Body of pancreas (tissue), 4 donors: ENCODE measurements around the gene NLRP1. TPM values are rescaled to one million over a fixed set of nuclear protein-coding genes. Genes with fewer than 3 reads are reported as not detected.

Experiments
- ATAC-seq: fragments of 150-250 bp; one replicate; pipeline ENCODE4 v1.9.1; 2016
- DNase-seq, 4 donors: peaks; one replicate each; pipeline ENCODE4 v3.0.0-alpha.2; 2019
- H3K27ac ChIP-seq, 4 donors: fragments of 200-600 bp; sonication (generic); 1 replicate in 3 of 4; 2 replicates in 1 of 4; pipeline versions ENCODE4 v1.5.1 to v1.6.1; 2016 to 2019; ENCODE audit warnings: mild to moderate bottlenecking in 1 of 4, mixed read lengths in 1 of 4, moderate library complexity in 1 of 4
- H3K27me3 ChIP-seq, 2 donors: fragments of 200-600 bp; sonication (generic); one replicate each; pipeline ENCODE4 v1.6.0; 2016; ENCODE audit warnings: mild to moderate bottlenecking in 1 of 2
- H3K36me3 ChIP-seq, 2 donors: fragments of 200-600 bp; sonication (generic); replicated peaks in 1 of 2; 2 replicates each; pipeline ENCODE4 v1.5.1; 2016; ENCODE audit warnings: low read depth in 2 of 2; ENCODE audit not compliant: insufficient read depth in 1 of 2
- H3K4me1 ChIP-seq: fragments of 200-600 bp; sonication (generic); one replicate; pipeline ENCODE4 v1.6.0; 2016
- H3K4me3 ChIP-seq, 2 donors: fragments of 200-600 bp; sonication (generic); 1 replicate in 1 of 2; 2 replicates in 1 of 2; pipeline ENCODE4 v1.5.1; 2016 to 2019
- H3K9me3 ChIP-seq, 3 donors: fragments of 200-600 bp; sonication (generic); 1 replicate in 2 of 3; 2 replicates in 1 of 3; pipeline ENCODE4 v1.5.1; 2016
- CTCF ChIP-seq, 7 experiments: fragments of 450-650 bp in 4 of 7; fragments of 200-600 bp in 3 of 7; sonication (generic) in 3 of 7; IDR thresholded peaks; one replicate each; pipeline ENCODE4 v1.5.1; 2016 to 2019; ENCODE audit warnings: antibody characterized with exemption in 7 of 7
- POLR2A ChIP-seq, 3 donors: fragments of 450-650 bp; IDR thresholded peaks; one replicate each; pipeline ENCODE4 v1.6.1; 2016; ENCODE audit warnings: antibody characterized with exemption in 3 of 3, mild to moderate bottlenecking in 2 of 3
- WGBS, 2 donors: methylation state at CpG; one replicate each; pipeline ENCODE4 v1.1.5; 2017; 5-methylcytosine and 5-hydroxymethylcytosine counted together
- intact Hi-C: fragments of 100-400 bp; cut with DNase I; formaldehyde crosslinking; loops from one replicate; pipeline ENCODE4 v1.15.1; 2023
- total RNA-seq, 2 donors: library from RNA; depleted of rRNA; stranded (reverse); fragments of >200 nt; gene quantifications; one replicate each; pipeline ENCODE4 v1.1.0, GENCODE V29; 2016

Gene NLRP1
- total RNA-seq, 2 donors from 2014 or later, result 8.9 to 14.3 TPM

DNA sequence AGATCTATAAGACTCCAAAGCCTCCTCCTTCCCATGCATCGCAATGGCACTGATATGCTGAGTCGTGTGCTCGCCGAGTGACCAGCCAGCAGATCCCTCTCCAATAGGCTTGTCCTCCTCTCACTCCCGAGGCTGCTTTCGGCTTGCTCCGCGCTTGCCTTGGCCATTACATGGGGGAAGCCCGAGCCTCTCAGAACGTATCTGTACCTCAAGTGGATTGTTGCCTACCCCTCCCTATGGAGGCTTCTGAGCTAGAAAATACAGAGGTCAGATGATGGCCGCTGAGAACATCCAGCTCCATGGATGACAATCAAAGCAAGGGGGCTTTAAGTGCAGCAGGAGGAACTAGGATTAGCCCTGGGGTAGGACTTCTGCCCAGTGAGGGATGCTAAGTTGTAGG, 7.7 kb upstream of the NLRP1 start:
- TF ChIP-seq POLR2A (IDR thresholded peaks at IDR 0.05) (no peak), CTCF (IDR thresholded peaks at IDR 0.05) (no peak)
- Histone ChIP-seq H3K36me3 (no peaks in the 10 kb centered on the region), H3K9me3 (no peaks in the 10 kb centered on the region), H3K4me3 (no peak overlapping the region), H3K4me1 (no peaks in the 10 kb centered on the region), H3K27me3 (no peaks in the 10 kb centered on the region), H3K27ac (no peak overlapping the region)
- no peak for ATAC-seq
- WGBS, 2 donors, result 42 to 48% methylated on average over 10 to 11 of the region's 11 CpGs
- DNase-seq, result no peak
- intact Hi-C loops, result loop anchor here (10.0 kb wide), 1 partner anchor 113 kb away; no protein-coding TSS in a partner anchor

- H3K27ac ChIP-seq, result no peak overlapping the region
- no peaks in the 10 kb centered on the region for H3K36me3 ChIP-seq
- no peak overlapping the region for H3K4me3 ChIP-seq
- H3K27me3 ChIP-seq, result no peaks in the 10 kb centered on the region
- DNase-seq (no peak), ATAC-seq (no peak)
- H3K4me1 ChIP-seq, result no peaks in the 10 kb centered on the region
- WGBS, 2 donors, result 59 to 72% methylated on average over 6 of the region's 6 CpGs
- TF ChIP-seq POLR2A (IDR thresholded peaks at IDR 0.05) (no peak), CTCF (IDR thresholded peaks at IDR 0.05) (no peak)
- intact Hi-C loops, result no loop called here
- H3K9me3 ChIP-seq, result no peaks in the 10 kb centered on the region
Measured at GRCh38 chr17:5588584-5588983, 4.3 kb upstream of the NLRP1 start.

GRCh38 chr17:5587438-5588032, 3.2 kb upstream of the NLRP1 start:
- ATAC-seq, result peak; percentile 47
- Histone ChIP-seq H3K4me1 (no peaks in the 10 kb centered on the region), H3K9me3 (no peaks in the 10 kb centered on the region), H3K27ac (no peak overlapping the region), H3K27me3 (no peaks in the 10 kb centered on the region), H3K4me3 (no peak overlapping the region), H3K36me3 (no peaks in the 10 kb centered on the region)
- DNase-seq, result peak; percentile 43 to 66 (median 48)
- TF ChIP-seq CTCF (IDR thresholded peaks at IDR 0.05) (peak; percentile 80 to 95 (median 88)), POLR2A (IDR thresholded peaks at IDR 0.05) (no peak)
- intact Hi-C loops, result loop anchor here (2.0 kb wide), 1 partner anchor 833 kb away; no protein-coding TSS in a partner anchor
- 25 to 26% methylated on average over 6 of the region's 6 CpGs for WGBS, 2 donors

- intact Hi-C loops, result loop anchor here (2.0 kb wide), 1 partner anchor 835 kb away; no protein-coding TSS in a partner anchor
- TF ChIP-seq POLR2A (IDR thresholded peaks at IDR 0.05) (no peak), CTCF (IDR thresholded peaks at IDR 0.05) (no peak)
- no peaks in the 10 kb centered on the region for H3K4me1 ChIP-seq
- DNase-seq, result no peak
- no peaks in the 10 kb centered on the region for H3K36me3 ChIP-seq
- 9 to 13% methylated on average over 11 of the region's 11 CpGs for WGBS, 2 donors
- ATAC-seq, result no peak
- no peak overlapping the region for H3K27ac ChIP-seq
- no peaks in the 10 kb centered on the region for H3K9me3 ChIP-seq
- no peaks in the 10 kb centered on the region for H3K27me3 ChIP-seq
- H3K4me3 ChIP-seq, result no peak overlapping the region
Measured at GRCh38 chr17:5585836-5586521, 1.7 kb upstream of the NLRP1 start.
